Body of pancreas (tissue), 4 donors: ENCODE measurements around the gene CCDC71. TPM values are rescaled to one million over a fixed set of nuclear protein-coding genes. Genes with fewer than 3 reads are reported as not detected.

Experiments used
- ATAC-seq: fragments of 150-250 bp; one replicate; pipeline ENCODE4 v1.9.1; 2016
- DNase-seq, 4 donors: peaks; one replicate each; pipeline ENCODE4 v3.0.0-alpha.2; 2019
- H3K27ac ChIP-seq, 4 donors: fragments of 200-600 bp; sonication (generic); 1 replicate in 3 of 4; 2 replicates in 1 of 4; pipeline versions ENCODE4 v1.5.1 to v1.6.1; 2016 to 2019; ENCODE audit warnings: mild to moderate bottlenecking in 1 of 4, mixed read lengths in 1 of 4, moderate library complexity in 1 of 4
- H3K27me3 ChIP-seq, 2 donors: fragments of 200-600 bp; sonication (generic); one replicate each; pipeline ENCODE4 v1.6.0; 2016; ENCODE audit warnings: mild to moderate bottlenecking in 1 of 2
- H3K36me3 ChIP-seq, 2 donors: fragments of 200-600 bp; sonication (generic); replicated peaks in 1 of 2; 2 replicates each; pipeline ENCODE4 v1.5.1; 2016; ENCODE audit warnings: low read depth in 2 of 2; ENCODE audit not compliant: insufficient read depth in 1 of 2
- H3K4me1 ChIP-seq: fragments of 200-600 bp; sonication (generic); one replicate; pipeline ENCODE4 v1.6.0; 2016
- H3K4me3 ChIP-seq, 2 donors: fragments of 200-600 bp; sonication (generic); 1 replicate in 1 of 2; 2 replicates in 1 of 2; pipeline ENCODE4 v1.5.1; 2016 to 2019
- H3K9me3 ChIP-seq, 3 donors: fragments of 200-600 bp; sonication (generic); 1 replicate in 2 of 3; 2 replicates in 1 of 3; pipeline ENCODE4 v1.5.1; 2016
- CTCF ChIP-seq, 7 experiments: fragments of 450-650 bp in 4 of 7; fragments of 200-600 bp in 3 of 7; sonication (generic) in 3 of 7; IDR thresholded peaks; one replicate each; pipeline ENCODE4 v1.5.1; 2016 to 2019; ENCODE audit warnings: antibody characterized with exemption in 7 of 7
- POLR2A ChIP-seq, 3 donors: fragments of 450-650 bp; IDR thresholded peaks; one replicate each; pipeline ENCODE4 v1.6.1; 2016; ENCODE audit warnings: antibody characterized with exemption in 3 of 3, mild to moderate bottlenecking in 2 of 3
- WGBS, 2 donors: methylation state at CpG; one replicate each; pipeline ENCODE4 v1.1.5; 2017; 5-methylcytosine and 5-hydroxymethylcytosine counted together
- intact Hi-C: fragments of 100-400 bp; cut with DNase I; formaldehyde crosslinking; loops from one replicate; pipeline ENCODE4 v1.15.1; 2023
- total RNA-seq, 2 donors: library from RNA; depleted of rRNA; stranded (reverse); fragments of >200 nt; gene quantifications; one replicate each; pipeline ENCODE4 v1.1.0, GENCODE V29; 2016

Gene CCDC71
- total RNA-seq, 2 donors from 2014 or later: 15.5 to 19.5 TPM

- H3K36me3 ChIP-seq: no peaks in the 10 kb centered on the region
- 28 to 30% methylated on average over 27 to 39 of the region's 53 CpGs for WGBS, 2 donors
- H3K27me3 ChIP-seq: peaks cover 0 to 4% of the 10 kb centered on the region in 2 donors
- TF ChIP-seq POLR2A (IDR thresholded peaks at IDR 0.05): no peak
- no peak for TF ChIP-seq CTCF (IDR thresholded peaks at IDR 0.05)
- intact Hi-C loops: no loop called here
- peak; percentile 73 for ATAC-seq
- H3K27ac ChIP-seq: no peak overlapping the region
- H3K4me3 ChIP-seq: no peak overlapping the region
- peaks cover 5% of the 10 kb centered on the region for H3K4me1 ChIP-seq
- DNase-seq: peak; percentile 57 to 81 (median 70)
- no peaks in the 10 kb centered on the region for H3K9me3 ChIP-seq
Measured at GRCh38 chr3:49199239-49199899, 33.2 kb upstream of the CCDC71 start.

GRCh38 chr3:49198611-49199230 lies 32.6 kb upstream of the CCDC71 start:
- no peak for DNase-seq
- intact Hi-C loops: no loop called here
- peaks cover 5% of the 10 kb centered on the region for H3K4me1 ChIP-seq
- H3K27me3 ChIP-seq: peaks cover 0 to 4% of the 10 kb centered on the region in 2 donors
- WGBS, 2 donors: 75 to 78% methylated on average over 24 of the region's 24 CpGs
- no peak overlapping the region for H3K4me3 ChIP-seq
- no peak for TF ChIP-seq POLR2A (IDR thresholded peaks at IDR 0.05)
- no peak for TF ChIP-seq CTCF (IDR thresholded peaks at IDR 0.05)
- no peaks in the 10 kb centered on the region for H3K9me3 ChIP-seq
- H3K27ac ChIP-seq: no peak overlapping the region
- ATAC-seq: no peak
- no peaks in the 10 kb centered on the region for H3K36me3 ChIP-seq

- Histone ChIP-seq H3K36me3 (no peaks in the 10 kb centered on the region), H3K4me1 (peaks cover 5% of the 10 kb centered on the region), H3K9me3 (no peaks in the 10 kb centered on the region), H3K4me3 (no peak overlapping the region), H3K27me3 (peaks cover 0 to 4% of the 10 kb centered on the region in 2 donors), H3K27ac (no peak overlapping the region)
- WGBS, 2 donors: 61 to 63% methylated on average over 3 of the region's 3 CpGs
- ATAC-seq: no peak
- intact Hi-C loops: no loop called here
- DNase-seq: no peak
- no peak for TF ChIP-seq CTCF (IDR thresholded peaks at IDR 0.05)
- no peak for TF ChIP-seq POLR2A (IDR thresholded peaks at IDR 0.05)
Measured at GRCh38 chr3:49198161-49198560, 32.0 kb upstream of the CCDC71 start.

DNA sequence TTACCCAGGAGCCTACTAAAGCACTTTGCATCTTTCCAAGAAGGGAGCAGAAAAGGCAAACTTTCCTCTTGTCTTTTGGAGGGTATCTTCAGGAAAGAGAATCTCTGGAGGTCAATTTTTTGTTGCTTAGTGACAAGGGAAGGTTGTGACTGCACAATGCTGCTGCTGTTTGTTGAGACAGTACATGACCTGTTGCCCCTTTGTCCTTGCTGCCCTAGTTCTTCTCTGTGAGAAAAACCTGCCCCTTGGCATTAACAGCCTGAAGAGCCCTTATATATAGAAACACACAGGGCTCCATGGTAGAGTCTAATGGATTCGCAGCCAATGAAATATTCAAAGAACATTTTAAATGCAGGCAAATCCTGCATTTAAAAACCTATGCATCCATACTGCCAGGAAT lies 25.6 kb upstream of the CCDC71 start:
- ATAC-seq (no peak), DNase-seq (no peak)
- 74% methylated on average over 1 of the region's 1 CpG for WGBS, 2 donors
- Histone ChIP-seq H3K27ac (no peak overlapping the region), H3K4me3 (no peak overlapping the region), H3K9me3 (no peaks in the 10 kb centered on the region), H3K4me1 (no peaks in the 10 kb centered on the region), H3K36me3 (no peaks in the 10 kb centered on the region), H3K27me3 (no peaks in the 10 kb centered on the region)
- intact Hi-C loops: no loop called here
- TF ChIP-seq CTCF (IDR thresholded peaks at IDR 0.05) (no peak), POLR2A (IDR thresholded peaks at IDR 0.05) (no peak)

- Histone ChIP-seq H3K4me3 (no peak overlapping the region), H3K27me3 (no peaks in the 10 kb centered on the region), H3K36me3 (no peaks in the 10 kb centered on the region), H3K9me3 (no peaks in the 10 kb centered on the region), H3K4me1 (no peaks in the 10 kb centered on the region), H3K27ac (no peak overlapping the region)
- intact Hi-C loops: no loop called here
- TF ChIP-seq CTCF (IDR thresholded peaks at IDR 0.05) (no peak), POLR2A (IDR thresholded peaks at IDR 0.05) (no peak)
- no peak for ATAC-seq
- no peak for DNase-seq
- 31 to 32% methylated on average over 1 of the region's 1 CpG for WGBS, 2 donors
Measured at GRCh38 chr3:49183873-49184272, 17.7 kb upstream of the CCDC71 start.
